Stimulated activated CD8-positive, alpha-beta memory T cell treated with anti-CD3 and anti-CD28 coated beads, Interleukin-12 subunit alpha, Interleukin-12 subunit beta, amount 100 ng/mL, for 4 hours (primary cell): ENCODE measurements around the gene FIGNL2.
"Not testable (repeated sequence)": the region's sequence is repeated elsewhere in the genome, so short reads cannot be mapped to it uniquely, and the experiment has no call there.

ENCODE experiments used
- DNase-seq: peaks from one replicate; pipeline ENCODE4 v3.0.0-alpha.2; 2020; ENCODE audit warnings: low read depth

Gene FIGNL2

DNA sequence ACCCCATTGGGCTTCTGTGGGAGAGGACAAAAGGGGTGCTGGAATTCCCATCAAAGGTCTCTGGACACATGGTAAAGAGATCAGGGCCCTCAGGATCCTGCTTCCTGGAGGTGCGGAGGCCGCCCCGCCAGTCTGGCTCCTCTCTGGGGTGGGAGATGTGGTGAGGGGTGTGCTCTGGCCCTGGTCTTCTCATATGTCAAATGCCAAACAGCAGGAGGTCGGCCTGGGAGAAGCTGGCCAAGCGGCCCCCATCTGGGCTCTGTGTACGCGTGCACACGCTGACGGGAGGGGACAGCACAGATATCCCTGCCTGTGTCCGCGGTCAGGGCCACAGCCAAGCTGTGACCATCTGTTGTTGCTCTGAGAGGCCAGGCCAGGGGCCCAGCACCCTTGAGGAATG, 14.1 kb downstream of the FIGNL2 start:
- no peak for DNase-seq

DNA sequence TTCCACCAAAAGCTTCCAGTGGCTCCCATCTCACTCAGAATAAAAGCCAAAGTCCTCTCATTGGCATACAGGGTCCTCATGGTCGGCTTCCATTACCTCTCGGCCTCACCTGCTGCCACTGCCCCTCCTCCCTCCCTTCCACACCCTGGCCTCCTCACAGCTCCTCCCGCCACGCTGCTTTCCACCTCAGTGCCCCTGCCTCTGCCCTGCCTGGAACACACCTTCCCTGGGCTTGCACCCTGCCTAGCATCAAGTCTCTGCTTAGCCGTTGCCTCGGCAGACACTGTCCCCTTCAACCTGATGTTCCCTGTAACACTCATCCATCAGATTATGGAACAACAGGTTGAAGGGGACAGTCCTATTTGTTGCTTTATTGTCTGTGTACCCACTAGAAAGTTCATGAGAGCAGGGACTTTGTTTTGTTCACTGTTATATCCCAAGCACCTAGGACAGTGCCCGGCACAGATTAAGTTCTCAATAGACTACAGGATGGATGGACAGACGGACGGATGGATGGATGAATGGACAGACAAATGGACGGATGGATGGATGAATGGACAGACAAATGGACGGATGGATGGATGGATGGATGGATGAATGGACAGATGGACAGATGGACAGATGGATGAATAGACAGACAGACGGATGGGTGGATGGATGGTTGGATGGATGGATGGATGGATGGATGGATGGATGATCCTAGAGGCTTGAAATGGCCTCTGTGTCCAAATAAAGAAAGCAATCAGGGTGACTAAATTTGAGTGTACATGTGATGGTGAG, 14.9 kb downstream of the FIGNL2 start:
- no peak for DNase-seq

DNA sequence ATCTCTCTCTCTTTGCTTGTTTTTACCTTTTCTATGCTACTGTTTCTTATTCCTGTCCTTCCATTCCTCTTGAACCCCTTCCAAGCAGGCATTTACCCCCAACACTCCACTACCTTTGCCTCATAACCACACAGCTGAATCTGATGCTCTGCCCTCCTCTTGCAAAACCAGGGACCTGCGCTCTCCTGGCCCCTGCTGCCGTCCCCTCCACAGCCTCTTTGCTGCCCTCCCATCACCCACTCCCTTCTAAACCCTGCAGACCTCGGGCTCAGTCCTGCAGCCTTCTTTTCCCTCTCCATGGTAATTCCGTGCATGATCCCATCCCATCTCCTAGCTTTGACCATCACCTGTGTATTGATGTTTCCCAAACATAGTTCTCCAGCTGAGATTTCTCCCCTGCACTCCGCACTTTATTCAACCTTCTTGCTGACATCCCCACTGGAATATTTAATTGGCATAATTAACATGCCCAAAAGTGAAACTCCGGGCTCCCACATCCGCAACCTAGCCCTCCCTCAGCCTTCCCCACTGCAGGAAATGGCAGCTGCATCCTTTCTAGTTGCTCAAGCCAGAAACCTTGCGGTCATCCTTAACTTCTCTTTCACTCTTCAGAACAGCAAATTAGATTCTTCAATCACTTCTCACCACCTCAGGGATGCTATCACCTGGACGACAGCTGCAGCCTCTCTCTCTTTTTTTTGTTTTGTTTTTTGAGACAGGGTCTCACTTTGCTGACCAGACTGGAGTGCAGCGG, 16.0 kb downstream of the FIGNL2 start:
- DNase-seq, result no peak

DNA sequence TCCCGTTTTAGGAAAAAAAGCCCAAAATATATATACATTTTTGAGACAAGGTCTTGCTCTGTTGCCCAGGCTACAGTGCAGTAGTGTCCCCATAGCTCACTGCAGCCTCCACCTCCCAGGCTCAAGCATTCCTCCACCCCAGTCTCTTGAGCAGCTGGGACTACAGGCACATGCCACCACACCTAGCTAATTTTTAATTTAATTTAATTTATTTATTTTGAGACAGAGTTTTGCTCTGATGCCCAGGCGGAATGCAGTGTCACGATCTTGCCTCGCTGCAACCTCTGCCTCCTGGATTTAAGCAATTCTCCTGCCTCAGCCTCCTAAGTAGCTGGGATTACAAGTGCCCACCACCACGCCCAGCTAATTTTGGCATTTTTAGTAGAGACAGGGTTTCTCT, 16.7 kb downstream of the FIGNL2 start:
- not testable (repeated sequence) for DNase-seq

DNA sequence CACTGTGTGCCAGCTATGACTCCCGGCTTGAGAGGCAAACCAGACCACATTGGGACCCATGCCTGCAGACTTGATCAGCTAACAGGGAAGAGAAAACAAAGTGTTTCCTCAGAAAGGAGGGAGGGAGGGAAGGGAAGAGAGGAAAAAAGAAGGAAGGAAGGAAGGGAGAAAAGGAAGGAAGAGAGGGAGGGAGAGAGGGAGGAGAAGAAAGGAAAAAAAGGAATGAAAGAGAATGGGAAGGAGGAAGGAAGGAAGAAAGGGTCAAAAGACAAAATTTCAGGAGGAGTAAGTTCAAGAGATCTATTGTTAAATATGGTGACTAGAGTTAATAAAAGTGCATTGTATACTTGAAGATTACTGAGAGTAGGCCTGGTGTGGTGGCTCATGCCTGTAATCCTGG, 18.9 kb downstream of the FIGNL2 start:
- DNase-seq, result no peak

DNA sequence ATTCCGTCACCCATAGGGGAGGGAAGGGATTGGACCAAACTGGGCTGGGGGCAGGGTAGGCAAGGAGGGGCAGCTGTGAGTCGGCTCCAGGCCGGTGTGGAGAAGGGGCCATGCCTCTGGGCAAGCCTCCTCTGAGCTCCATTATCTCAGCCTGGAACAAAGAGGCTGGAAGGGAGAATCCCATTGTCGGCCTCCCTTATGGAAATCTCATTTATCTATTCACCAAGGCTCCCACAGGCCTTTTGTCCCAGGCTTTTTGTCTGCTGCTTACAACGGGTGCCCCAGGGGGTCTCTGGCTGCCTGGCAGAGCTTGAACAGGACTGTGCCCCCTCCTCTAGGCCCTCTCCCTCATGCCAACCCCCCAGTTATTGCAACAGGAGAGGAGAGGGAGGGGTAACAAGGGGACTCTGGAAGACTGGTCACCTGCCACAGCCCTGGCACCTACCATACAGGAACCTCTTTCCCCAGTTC, 19.5 kb downstream of the FIGNL2 start:
- no peak for DNase-seq

DNA sequence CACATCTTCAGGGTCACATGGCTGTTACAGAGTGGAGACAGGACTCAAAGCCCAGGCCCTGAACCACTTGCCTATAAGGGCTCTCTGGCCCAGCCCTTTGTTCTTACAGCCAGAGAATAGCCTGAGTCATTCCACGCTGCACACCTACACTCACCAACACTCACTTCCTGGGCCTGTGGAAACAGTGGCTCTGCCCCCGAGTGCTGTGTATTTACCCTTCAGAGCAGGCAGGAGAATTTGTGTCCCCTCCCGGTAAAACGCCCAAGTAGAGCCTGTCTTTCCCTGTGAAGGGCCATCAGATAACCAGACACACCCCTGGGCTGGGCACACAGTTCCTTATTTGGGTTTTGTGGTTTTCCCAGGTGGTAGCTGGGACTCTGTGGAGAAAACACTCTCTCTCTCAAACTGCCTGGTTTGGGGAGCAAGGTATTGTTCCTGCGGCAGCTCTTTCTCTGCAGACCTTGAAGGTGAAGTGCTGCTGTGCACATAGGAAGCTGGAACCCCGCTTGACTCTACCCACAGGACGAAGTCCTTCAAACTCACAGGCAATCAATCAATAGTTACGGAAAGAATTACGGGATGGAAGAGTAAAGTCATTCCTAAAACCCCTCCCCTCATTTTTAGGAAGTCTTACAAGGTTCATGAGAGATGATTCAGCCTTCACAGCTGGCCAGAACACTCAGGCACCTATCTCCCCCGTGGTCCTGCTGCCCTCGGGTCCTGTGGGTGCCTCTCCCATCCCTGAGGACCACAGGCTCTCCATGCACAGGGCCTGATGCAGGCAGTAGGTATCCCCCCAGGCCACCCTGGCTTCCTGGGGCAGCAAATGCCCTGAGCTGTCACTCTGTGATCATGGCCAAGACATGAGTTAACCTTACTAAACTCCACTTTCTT, 20.3 kb downstream of the FIGNL2 start:
- no peak for DNase-seq

DNA sequence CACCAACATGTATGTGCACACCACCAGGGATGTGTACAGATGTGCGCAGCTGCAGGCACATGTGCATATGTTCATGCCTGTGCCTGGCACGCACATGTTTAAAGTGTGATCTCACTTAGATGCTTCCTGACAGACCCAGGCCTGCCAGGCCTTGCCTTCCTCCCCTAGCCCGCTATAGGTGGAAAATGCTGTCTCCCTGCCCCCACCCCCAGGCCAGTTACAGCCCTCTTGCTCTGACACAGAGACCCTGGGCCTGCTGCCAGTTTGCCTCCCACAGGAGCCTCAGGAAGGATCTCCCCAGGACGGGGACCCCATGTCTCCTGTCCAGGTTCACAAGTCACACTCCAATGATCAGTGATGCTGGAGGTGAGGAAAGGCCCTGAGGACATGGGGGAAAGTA, 21.6 kb downstream of the FIGNL2 start:
- DNase-seq, result no peak

DNA sequence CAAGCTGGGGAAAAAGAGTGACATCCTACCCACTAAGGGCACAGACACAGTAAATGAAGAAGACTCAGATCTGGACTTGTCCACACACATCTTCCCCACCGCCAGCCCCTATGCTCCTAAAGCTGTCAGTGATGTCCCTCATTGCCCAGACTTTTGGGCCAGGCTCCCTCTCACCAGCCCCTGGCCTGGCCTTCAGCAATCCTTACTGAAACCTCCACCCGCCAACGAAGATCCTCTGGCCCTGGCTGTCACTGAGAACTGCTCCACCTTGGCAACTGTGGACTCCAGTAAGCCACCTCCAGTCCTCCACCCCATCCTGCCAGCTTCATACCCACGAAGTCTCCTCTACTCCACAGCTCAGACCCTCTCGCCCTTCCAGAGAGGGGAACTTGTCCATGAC, 23.3 kb downstream of the FIGNL2 start:
- no peak for DNase-seq

DNA sequence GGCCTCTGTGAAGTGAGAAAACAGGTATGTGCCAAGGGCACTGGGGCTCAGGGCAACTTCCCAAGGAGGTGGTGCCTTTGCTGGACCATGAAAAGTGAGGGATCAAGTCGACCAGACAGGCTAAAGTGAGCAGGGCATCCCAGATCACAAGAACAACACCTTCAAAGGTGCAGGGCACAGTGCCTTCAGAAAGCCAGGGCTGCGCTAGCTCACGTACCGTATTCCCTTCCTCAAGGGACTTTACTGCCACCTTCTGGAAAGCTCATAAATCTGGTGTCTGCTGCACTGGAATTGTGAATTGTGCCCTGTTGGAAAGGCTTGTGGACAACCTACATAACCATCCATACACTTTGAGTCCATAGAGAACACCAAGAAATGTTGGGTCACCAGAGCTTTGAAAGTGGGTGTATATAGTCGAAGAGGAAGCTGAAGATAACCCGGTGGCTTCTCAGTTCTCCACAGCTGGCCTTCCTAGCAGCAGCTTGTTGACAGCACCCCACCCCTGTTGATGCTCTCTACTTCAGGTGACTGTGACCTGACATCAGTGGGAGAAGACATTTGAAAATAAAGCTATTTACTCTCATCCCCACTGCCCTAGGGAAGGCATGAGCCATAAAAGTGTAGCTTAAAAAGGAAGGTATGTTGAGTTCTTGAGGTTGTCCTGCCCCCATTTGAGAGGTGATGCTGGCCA, 24.5 kb downstream of the FIGNL2 start:
- no peak for DNase-seq

DNA sequence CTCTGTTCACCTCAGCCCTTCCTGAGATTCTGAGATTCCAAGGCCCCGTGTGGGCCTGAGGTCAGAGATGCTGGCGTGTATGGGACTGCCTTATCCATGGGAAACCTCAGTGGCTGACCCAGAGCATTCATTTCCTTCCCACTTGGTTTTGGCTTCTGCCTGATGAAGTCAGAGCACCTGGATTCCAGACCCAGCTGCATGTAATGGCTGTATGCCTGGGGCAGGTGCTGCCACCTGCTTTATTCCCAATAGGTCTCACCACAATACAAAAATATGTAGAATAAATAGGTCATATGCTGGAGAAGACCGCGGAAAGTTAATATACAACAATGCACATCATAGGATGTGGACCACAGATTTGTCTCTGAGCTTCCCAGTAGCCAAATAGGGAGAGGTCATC, 25.6 kb downstream of the FIGNL2 start:
- no peak for DNase-seq

DNA sequence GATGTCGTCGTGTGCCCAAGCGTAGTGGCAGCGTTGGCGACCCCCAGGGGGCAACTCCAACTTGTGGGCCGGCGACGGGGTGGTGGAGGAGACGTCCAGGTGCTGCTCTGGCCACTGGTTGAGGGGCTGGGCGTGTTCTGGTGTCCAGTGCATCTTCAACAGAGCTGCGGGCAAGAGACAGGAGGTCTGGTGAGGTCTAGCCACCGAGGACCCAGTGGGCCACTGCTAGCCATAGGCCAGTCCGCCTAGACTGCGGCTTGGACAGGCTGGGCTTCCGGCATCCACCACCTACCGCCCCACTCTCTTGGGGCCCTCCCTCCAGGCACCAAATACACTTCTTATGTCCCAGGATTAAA, 26.3 kb downstream of the FIGNL2 start:
- DNase-seq, result no peak

DNA sequence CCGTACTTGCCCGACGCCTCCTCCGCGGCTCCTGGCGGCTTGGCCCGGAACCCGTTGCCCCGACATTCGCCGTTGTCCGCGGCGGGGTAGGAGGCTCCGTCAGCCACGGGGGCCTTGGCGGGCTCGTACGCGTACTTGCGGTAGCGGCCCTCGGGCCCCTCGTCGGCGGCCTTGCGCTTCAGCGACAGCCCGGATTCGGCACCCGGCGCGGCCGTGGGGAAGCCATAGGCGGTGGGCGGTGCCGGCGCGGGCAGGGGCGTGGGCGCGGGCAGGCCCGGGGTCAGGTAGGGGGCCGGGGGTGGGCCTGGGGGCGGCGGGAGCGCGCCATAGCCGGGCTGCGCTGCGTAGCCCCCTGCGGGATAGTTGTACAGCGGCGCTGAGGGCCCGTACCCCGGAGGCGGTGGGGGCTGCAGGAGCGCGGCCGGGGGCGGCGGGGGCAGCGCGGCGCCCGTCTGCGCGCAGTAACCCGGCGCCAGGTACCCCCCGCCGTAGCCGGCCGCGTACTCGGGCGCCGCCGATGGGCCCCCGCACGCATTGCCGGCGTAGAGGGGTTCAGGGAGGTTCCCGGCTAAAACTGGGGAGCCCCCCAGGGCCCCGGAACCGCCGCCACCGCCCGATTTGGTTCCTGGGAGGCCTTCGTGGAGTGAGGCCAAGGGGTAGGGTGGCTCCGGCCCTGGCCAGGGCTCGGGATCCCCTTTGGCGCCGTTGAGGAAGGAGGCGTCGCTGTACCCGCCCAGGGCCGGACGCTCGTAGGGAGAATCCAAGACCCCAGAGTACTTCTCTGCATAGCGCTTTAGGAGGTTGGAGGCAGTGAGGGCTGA, 26.9 kb downstream of the FIGNL2 start:
- DNase-seq, result peak; percentile 41

DNA sequence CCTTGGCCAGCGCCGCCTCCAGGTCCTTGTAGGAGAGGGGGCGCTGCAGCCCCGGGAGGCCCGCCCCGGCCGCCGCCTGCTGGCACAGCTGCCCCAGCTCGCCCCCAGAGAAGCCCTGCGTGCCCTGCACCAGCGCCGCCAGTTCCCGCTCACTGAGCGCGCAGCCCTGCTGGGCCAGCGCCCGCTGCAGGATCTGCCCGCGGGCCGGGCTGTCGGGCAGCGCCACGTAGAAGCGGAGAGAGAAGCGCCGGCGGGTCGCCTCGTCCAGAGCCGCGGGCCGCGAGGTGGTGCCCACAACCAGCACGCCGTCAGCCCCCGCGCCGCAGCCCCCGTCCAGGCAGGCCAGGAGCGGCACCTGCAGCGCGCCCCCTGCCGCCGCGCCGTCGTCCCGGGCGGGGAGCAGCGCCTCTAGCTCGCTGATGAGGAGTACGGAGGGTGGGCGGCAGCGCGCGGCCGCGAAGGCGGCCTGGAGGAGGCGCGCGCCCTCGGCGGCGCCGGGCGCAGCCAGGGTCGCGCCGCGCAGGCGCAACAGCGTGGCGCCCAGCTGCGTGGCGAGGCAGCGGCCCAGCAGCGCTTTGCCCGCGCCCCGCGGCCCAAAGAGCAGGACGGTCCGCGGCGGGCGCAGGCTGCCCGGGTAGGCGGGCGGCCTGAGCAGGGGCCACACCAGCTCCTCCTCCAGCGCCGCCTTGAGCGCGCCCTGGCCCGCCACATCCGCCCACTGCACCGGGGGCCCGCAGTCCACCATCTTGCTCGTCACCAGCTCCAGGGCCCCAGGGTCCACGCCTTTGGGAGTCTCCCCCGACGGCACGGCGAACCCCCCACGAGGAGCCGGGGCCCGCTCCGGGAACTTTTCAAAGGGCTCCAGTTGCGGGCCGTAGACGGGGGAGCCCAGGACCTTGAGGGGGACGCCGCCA, 27.7 kb downstream of the FIGNL2 start:
- peak; percentile 79 for DNase-seq

DNA sequence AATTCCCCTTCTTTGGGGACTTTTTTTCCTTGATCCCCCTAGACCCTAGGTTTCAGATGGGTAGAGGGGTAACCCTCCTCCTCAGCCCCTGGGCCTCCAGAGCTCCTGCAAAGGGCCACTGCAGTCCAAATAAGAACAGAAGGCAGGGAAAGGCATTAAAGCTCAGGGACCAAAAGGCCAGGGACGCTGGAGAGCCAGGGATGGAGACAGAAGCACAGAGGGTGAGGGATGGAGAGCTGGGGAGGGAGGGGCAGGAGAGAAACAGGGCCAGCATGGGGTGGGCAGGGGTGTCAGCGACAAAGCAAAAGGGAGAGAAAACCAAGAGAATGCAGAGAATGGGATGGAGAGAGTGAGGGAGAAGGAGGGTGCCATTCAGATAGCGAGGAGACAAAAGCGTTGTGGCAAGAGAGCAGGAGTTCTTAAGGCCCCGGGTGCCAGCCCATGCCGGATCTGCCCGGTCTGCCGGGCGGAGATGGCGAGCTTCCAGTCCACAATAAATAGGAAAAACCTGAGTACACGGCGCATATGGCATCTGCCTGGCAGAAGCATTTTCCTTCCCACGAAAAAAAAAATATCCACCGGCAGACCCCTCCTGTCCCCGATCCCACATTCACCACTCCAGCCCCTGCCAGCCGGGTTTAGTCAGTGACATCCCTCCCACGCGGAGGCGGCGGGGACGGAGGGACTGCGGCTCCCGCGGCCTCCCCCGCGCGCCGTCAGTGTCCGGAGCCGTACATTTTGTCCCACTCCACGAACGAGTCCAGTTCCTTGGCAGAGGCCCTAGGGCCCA, 28.6 kb downstream of the FIGNL2 start:
- DNase-seq, result no peak

DNA sequence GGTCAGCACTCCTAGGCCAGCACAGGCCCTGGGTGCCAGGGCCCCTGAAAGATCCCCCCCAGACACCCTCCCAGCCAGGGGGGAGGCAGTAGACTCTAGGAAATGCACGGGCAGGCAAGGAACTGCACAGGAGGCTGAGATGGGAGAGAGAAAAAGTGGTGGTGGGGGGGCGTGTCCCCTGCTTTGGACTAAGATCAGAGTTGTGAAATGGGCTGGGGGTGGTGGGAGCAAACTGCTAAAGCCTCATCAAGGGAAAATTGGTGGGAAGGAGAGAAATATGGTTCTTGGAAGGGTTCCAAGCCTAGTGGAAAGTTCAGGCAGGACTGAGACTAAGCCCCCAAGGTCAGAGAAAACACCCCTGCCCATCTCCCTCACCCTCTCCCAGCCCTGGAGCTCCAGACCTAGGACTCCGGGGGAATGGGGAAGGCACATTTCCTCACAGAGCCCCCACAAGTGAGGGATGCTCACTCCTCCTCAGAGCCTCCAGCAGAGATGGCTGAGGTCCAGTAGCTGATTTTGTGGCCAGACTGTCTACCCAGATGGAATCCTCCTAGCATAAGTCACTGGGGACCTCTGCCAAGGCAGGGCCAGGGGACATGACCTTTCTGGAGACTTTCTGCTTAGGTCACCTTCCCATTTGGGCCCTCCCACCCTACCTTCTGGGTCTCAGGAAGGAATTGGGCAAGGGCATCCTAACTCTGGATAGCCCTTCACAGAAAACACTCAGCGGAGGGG, 29.8 kb downstream of the FIGNL2 start:
- no peak for DNase-seq

DNA sequence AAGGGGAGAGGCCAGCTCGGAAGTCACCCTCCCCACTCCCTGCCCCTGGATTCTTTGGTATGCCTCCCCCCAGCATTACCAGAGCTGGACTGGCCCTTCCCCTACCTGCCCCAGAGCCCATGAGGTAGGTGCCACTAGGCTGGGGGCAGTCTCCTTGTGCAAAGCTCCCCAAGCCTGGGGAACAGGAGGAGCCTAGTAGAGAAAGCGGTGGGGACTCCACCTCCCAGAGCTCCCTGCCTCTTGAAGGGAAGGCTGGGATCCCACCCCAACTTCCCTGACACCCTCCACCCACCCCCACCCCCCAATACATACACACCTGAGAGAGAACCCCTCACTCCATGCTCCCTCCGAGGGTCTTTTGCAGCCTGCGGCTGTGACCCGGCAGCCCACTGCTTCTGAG, 30.4 kb downstream of the FIGNL2 start:
- no peak for DNase-seq
